ENCODE results near the gene EEA1.

DNA sequence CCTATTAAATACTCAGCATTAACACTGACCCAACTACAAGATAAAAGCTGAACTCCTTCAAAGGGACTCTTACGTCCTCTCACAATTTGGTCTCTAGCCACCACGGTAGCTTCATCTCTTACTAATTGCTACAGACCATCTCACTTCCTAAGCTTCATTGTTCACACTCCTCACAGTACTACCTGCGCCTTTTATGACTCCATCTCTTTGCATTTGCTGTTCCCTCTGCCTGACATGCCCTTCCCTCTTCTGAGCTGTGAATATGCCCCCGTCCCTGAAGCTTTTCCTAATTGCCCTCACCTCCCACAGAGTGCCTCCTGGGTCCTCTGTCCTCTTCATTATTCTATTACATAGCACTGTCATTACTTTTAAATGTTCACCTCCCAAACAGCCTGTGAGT lies 2.5 kb downstream of the EEA1 start:
- no peak for TF ChIP-seq CTCF (IDR thresholded peaks at IDR 0.05)
- no peak for TF ChIP-seq POLR2AphosphoS5 (IDR thresholded peaks at IDR 0.05)
